K562 (cell line): ENCODE results near the gene MYOM1. TPM values are rescaled to one million over a fixed set of nuclear protein-coding genes. Genes with fewer than 3 reads are reported as not detected.

Experiments used
- CREB1 ChIP-seq, 2 experiments: sonication (generic) in 1 of 2; formaldehyde crosslinking in 1 of 2; IDR thresholded peaks; 2 replicates each; pipeline versions ENCODE4 v1.6.1 to v1.8.0; 2012 to 2022; ENCODE audit warnings: inconsistent platforms in 1 of 2, mild to moderate bottlenecking in 1 of 2, missing genetic modification reagents in 1 of 2, moderate library complexity in 1 of 2
- ILK ChIP-seq: fragments of 450-650 bp; IDR thresholded peaks from 2 replicates; pipeline ENCODE4 v1.6.1; 2016; ENCODE audit warnings: missing genetic modification characterization, low read depth, mild to moderate bottlenecking, missing compliant biosample characterization, moderate library complexity, borderline replicate concordance
- SP1 ChIP-seq: sonication (generic); formaldehyde crosslinking; IDR thresholded peaks from 2 replicates; pipeline ENCODE4 v1.8.1; 2022; ENCODE audit warnings: mild to moderate bottlenecking, missing genetic modification reagents
- SRSF3 ChIP-seq: fragments of 200-400 bp; formaldehyde crosslinking; IDR thresholded peaks from 2 replicates; pipeline ENCODE4 v1.6.1; 2016; ENCODE audit warnings: mild to moderate bottlenecking, low read length, moderate library complexity; ENCODE audit not compliant: insufficient read depth
- polyA plus RNA-seq, 8 experiments: library from polyadenylated mRNA; depleted of rRNA in 4 of 8; stranded (reverse) in 5 of 8; unstranded in 3 of 8; fragments of >200 nt; fragmentation: Nextera tagmentation in 2 of 8; fragmentation: Illumina TruSeq in 1 of 8; extraction: Ambion mirVana in 2 of 8; extraction: Trizol in 1 of 8; gene quantifications; 2 replicates each; pipeline versions ENCODE4 v1.2.1 to v1.2.3, GENCODE V29; 2011 to 2014; ENCODE audit warnings: inconsistent platforms in 1 of 8, missing spikeins in 1 of 8
- total RNA-seq, 7 experiments: library from RNA; depleted of rRNA in 6 of 7; stranded (reverse); fragments of >200 nt in 6 of 7; fragmentation: Illumina TruSeq in 2 of 7; extraction: Trizol in 2 of 7; gene quantifications; 2 replicates each; pipeline versions ENCODE4 v1.2.1 to v1.2.3, GENCODE V29; 2011 to 2021; ENCODE audit warnings: low replicate concordance in 1 of 7
- TF ChIP-seq, protein P1 (sequence below): fragments of 450-650 bp; IDR thresholded peaks from 2 replicates; pipeline ENCODE4 v1.6.1; 2016; ENCODE audit warnings: mild to moderate bottlenecking, moderate library complexity
- TF ChIP-seq, protein P2 (sequence below): fragments of 450-650 bp; IDR thresholded peaks from 2 replicates; pipeline ENCODE4 v1.6.1; 2016; ENCODE audit warnings: antibody characterized with exemption
- TF ChIP-seq, protein P3 (sequence below): sonication (generic); formaldehyde crosslinking; IDR thresholded peaks from 2 replicates; pipeline ENCODE4 v1.9.0; 2022; ENCODE audit warnings: mild to moderate bottlenecking, missing genetic modification reagents
- TF ChIP-seq, protein P4 (sequence below): sonication (generic); IDR thresholded peaks from 2 replicates; pipeline ENCODE4 v1.6.1; 2016

Gene MYOM1
- total and polyA plus RNA-seq, 9 of the 15 experiments (the other 6 are each of a cell fraction or from before 2014, with no cell fraction given): 0.01 to 0.62 (median 0.25) TPM

DNA sequence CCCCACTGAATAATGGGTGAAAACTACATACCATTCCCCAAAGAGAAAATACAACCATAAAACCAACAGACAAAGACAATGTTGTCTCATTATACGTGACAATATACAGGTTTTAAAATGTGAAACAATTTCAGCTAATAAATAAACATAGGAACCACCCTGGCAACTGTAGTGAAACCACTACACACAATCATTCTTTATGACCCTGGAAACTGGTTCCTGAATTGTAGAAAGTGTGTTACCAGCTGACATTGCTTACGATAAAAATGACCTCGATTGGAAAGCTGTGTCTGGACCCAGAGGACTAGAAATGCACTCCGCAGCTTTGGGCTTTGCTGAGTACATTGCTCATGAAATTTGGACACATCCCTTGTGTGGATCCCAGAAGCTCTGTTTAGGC is 132.9 kb downstream of the MYOM1 start (continued):
- TF ChIP-seq, protein P1, sequence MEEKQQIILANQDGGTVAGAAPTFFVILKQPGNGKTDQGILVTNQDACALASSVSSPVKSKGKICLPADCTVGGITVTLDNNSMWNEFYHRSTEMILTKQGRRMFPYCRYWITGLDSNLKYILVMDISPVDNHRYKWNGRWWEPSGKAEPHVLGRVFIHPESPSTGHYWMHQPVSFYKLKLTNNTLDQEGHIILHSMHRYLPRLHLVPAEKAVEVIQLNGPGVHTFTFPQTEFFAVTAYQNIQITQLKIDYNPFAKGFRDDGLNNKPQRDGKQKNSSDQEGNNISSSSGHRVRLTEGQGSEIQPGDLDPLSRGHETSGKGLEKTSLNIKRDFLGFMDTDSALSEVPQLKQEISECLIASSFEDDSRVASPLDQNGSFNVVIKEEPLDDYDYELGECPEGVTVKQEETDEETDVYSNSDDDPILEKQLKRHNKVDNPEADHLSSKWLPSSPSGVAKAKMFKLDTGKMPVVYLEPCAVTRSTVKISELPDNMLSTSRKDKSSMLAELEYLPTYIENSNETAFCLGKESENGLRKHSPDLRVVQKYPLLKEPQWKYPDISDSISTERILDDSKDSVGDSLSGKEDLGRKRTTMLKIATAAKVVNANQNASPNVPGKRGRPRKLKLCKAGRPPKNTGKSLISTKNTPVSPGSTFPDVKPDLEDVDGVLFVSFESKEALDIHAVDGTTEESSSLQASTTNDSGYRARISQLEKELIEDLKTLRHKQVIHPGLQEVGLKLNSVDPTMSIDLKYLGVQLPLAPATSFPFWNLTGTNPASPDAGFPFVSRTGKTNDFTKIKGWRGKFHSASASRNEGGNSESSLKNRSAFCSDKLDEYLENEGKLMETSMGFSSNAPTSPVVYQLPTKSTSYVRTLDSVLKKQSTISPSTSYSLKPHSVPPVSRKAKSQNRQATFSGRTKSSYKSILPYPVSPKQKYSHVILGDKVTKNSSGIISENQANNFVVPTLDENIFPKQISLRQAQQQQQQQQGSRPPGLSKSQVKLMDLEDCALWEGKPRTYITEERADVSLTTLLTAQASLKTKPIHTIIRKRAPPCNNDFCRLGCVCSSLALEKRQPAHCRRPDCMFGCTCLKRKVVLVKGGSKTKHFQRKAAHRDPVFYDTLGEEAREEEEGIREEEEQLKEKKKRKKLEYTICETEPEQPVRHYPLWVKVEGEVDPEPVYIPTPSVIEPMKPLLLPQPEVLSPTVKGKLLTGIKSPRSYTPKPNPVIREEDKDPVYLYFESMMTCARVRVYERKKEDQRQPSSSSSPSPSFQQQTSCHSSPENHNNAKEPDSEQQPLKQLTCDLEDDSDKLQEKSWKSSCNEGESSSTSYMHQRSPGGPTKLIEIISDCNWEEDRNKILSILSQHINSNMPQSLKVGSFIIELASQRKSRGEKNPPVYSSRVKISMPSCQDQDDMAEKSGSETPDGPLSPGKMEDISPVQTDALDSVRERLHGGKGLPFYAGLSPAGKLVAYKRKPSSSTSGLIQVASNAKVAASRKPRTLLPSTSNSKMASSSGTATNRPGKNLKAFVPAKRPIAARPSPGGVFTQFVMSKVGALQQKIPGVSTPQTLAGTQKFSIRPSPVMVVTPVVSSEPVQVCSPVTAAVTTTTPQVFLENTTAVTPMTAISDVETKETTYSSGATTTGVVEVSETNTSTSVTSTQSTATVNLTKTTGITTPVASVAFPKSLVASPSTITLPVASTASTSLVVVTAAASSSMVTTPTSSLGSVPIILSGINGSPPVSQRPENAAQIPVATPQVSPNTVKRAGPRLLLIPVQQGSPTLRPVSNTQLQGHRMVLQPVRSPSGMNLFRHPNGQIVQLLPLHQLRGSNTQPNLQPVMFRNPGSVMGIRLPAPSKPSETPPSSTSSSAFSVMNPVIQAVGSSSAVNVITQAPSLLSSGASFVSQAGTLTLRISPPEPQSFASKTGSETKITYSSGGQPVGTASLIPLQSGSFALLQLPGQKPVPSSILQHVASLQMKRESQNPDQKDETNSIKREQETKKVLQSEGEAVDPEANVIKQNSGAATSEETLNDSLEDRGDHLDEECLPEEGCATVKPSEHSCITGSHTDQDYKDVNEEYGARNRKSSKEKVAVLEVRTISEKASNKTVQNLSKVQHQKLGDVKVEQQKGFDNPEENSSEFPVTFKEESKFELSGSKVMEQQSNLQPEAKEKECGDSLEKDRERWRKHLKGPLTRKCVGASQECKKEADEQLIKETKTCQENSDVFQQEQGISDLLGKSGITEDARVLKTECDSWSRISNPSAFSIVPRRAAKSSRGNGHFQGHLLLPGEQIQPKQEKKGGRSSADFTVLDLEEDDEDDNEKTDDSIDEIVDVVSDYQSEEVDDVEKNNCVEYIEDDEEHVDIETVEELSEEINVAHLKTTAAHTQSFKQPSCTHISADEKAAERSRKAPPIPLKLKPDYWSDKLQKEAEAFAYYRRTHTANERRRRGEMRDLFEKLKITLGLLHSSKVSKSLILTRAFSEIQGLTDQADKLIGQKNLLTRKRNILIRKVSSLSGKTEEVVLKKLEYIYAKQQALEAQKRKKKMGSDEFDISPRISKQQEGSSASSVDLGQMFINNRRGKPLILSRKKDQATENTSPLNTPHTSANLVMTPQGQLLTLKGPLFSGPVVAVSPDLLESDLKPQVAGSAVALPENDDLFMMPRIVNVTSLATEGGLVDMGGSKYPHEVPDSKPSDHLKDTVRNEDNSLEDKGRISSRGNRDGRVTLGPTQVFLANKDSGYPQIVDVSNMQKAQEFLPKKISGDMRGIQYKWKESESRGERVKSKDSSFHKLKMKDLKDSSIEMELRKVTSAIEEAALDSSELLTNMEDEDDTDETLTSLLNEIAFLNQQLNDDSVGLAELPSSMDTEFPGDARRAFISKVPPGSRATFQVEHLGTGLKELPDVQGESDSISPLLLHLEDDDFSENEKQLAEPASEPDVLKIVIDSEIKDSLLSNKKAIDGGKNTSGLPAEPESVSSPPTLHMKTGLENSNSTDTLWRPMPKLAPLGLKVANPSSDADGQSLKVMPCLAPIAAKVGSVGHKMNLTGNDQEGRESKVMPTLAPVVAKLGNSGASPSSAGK: no peak
- TF ChIP-seq ILK (tag) (no peak), SRSF3 (no peak), CREB1 (IDR thresholded peaks at IDR 0.05) (no peak), CREB1 (CRISPR knock-in tag; IDR thresholded peaks at IDR 0.05) (no peak), SP1 (no peak)
- TF ChIP-seq, protein P2, sequence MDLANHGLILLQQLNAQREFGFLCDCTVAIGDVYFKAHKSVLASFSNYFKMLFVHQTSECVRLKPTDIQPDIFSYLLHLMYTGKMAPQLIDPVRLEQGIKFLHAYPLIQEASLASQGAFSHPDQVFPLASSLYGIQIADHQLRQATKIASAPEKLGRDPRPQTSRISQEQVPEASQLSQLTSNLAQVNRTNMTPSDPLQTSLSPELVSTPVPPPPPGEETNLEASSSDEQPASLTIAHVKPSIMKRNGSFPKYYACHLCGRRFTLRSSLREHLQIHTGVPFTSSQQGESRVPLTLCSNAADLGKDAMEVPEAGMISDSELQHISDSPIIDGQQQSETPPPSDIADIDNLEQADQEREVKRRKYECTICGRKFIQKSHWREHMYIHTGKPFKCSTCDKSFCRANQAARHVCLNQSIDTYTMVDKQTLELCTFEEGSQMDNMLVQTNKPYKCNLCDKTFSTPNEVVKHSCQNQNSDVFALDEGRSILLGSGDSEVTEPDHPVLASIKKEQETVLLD: no peak
- TF ChIP-seq, protein P3, sequence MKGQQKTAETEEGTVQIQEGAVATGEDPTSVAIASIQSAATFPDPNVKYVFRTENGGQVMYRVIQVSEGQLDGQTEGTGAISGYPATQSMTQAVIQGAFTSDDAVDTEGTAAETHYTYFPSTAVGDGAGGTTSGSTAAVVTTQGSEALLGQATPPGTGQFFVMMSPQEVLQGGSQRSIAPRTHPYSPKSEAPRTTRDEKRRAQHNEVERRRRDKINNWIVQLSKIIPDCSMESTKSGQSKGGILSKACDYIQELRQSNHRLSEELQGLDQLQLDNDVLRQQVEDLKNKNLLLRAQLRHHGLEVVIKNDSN: no peak
- TF ChIP-seq, protein P4, sequence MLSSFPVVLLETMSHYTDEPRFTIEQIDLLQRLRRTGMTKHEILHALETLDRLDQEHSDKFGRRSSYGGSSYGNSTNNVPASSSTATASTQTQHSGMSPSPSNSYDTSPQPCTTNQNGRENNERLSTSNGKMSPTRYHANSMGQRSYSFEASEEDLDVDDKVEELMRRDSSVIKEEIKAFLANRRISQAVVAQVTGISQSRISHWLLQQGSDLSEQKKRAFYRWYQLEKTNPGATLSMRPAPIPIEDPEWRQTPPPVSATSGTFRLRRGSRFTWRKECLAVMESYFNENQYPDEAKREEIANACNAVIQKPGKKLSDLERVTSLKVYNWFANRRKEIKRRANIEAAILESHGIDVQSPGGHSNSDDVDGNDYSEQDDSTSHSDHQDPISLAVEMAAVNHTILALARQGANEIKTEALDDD: no peak
